Coronary artery (tissue), 2 donors: ENCODE data around the gene MT1A.
A peak's percentile ranks its signal among the peaks of the same experiment; 100 is the strongest.

Experiments
- DNase-seq: peaks from one replicate; pipeline ENCODE4 v3.0.0-alpha.2; 2017; ENCODE audit warnings: low spot score
- H3K27ac ChIP-seq, 2 donors: fragments of 200-600 bp; sonication (generic); one replicate each; pipeline ENCODE4 v1.5.1; 2016 to 2019
- H3K4me3 ChIP-seq: fragments of 200-600 bp; sonication (generic); 2 replicates; pipeline ENCODE4 v1.5.1; 2016; ENCODE audit warnings: mild to moderate bottlenecking, moderate library complexity
- CTCF ChIP-seq: fragments of 200-600 bp; sonication (generic); IDR thresholded peaks from one replicate; pipeline ENCODE4 v1.5.1; 2019; ENCODE audit warnings: antibody characterized with exemption

The MT1A gene

GRCh38 chr16:56625943-56626654, 12.4 kb upstream of the MT1A start:
- peak; percentile 93 for DNase-seq
- no peak for TF ChIP-seq CTCF
- peak overlapping the region; percentile 80 for H3K4me3 ChIP-seq
- peak overlapping the region; percentile 94 to 96 for H3K27ac ChIP-seq

- peak overlapping the region; percentile 80 for H3K4me3 ChIP-seq
- peak; percentile 77 for DNase-seq
- no peak for TF ChIP-seq CTCF
- H3K27ac ChIP-seq = peak overlapping the region; percentile 94 to 96
Observed at GRCh38 chr16:56626685-56627084, 11.8 kb upstream of the MT1A start.

- TF ChIP-seq CTCF = no peak
- no peak for DNase-seq
- H3K4me3 ChIP-seq = no peak overlapping the region
- H3K27ac ChIP-seq = peak overlapping the region; percentile 46
Observed at GRCh38 chr16:56628486-56629350, 9.7 kb upstream of the MT1A start.

- TF ChIP-seq CTCF = no peak
- H3K27ac ChIP-seq = peak overlapping the region in 1 of 2 donors; percentile 46
- H3K4me3 ChIP-seq = no peak overlapping the region
- no peak for DNase-seq
Observed at GRCh38 chr16:56629531-56629930, 8.9 kb upstream of the MT1A start.

- DNase-seq = no peak
- TF ChIP-seq CTCF = no peak
- Histone ChIP-seq H3K4me3 (no peak overlapping the region), H3K27ac (no peak overlapping the region)
Observed at GRCh38 chr16:56630134-56630533, 8.3 kb upstream of the MT1A start.

GRCh38 chr16:56631197-56631596, 7.3 kb upstream of the MT1A start:
- no peak for DNase-seq
- Histone ChIP-seq H3K27ac (peak overlapping the region; percentile 85 to 90), H3K4me3 (no peak overlapping the region)
- no peak for TF ChIP-seq CTCF
